PFSK-1 (cell line): Measurements from ENCODE around the gene IFITM2.

Source experiments
- FOXP2 ChIP-seq: optimal IDR thresholded peaks from 2 replicates; pipeline ENCODE3; 2011; ENCODE audit warnings: borderline replicate concordance, control low read depth, inconsistent platforms; ENCODE audit not compliant: insufficient read depth; ENCODE audit errors: extremely low read length, extremely low read depth
- POLR2AphosphoS5 ChIP-seq: IDR thresholded peaks from 2 replicates; pipeline ENCODE4 v1.6.1; 2012; ENCODE audit warnings: low read depth, mild to moderate bottlenecking, control low read depth, low read length, moderate library complexity
- REST ChIP-seq, 2 experiments: IDR thresholded peaks; 2 replicates each; pipeline versions ENCODE4 v1.6.1 to v1.8.0; 2011 to 2012; ENCODE audit warnings: low read depth in 2 of 2, low read length in 2 of 2, control low read depth in 1 of 2, inconsistent platforms in 1 of 2, mild to moderate bottlenecking in 1 of 2, moderate library complexity in 1 of 2; ENCODE audit not compliant: insufficient read depth in 1 of 2
- SIN3A ChIP-seq: IDR thresholded peaks from 2 replicates; pipeline ENCODE4 v1.6.1; 2012; ENCODE audit warnings: mild to moderate bottlenecking, low read length, moderate library complexity, borderline replicate concordance; ENCODE audit not compliant: insufficient read depth
- TAF1 ChIP-seq: IDR thresholded peaks from 2 replicates; pipeline ENCODE4 v1.6.1; 2012; ENCODE audit warnings: low read length, control low read depth, borderline replicate concordance; ENCODE audit not compliant: insufficient read depth

IFITM2 gene

GRCh38 chr11:336659-337198 is 29.1 kb downstream of the IFITM2 start:
- TF ChIP-seq SIN3A (no peak), POLR2AphosphoS5 (no peak)

- TF ChIP-seq TAF1 (no peak), FOXP2 (no peak), REST (IDR thresholded peaks at IDR 0.05; ENCODE audit: insufficient read depth in 1 of 2, low read depth in 2 of 2, low read length in 2 of 2) (no peak), POLR2AphosphoS5 (no peak), SIN3A (no peak)
These were observed 30.1 kb downstream of the IFITM2 start for GRCh38 chr11:337711-338110.

- no peak for TF ChIP-seq POLR2AphosphoS5
- TF ChIP-seq REST (IDR thresholded peaks at IDR 0.05; ENCODE audit: insufficient read depth in 1 of 2, low read depth in 2 of 2, low read length in 2 of 2) = no peak
- TF ChIP-seq TAF1 = no peak
- no peak for TF ChIP-seq FOXP2
- TF ChIP-seq SIN3A = no peak
These were observed 32.3 kb downstream of the IFITM2 start for GRCh38 chr11:339963-340362.

- TF ChIP-seq REST (IDR thresholded peaks at IDR 0.05; ENCODE audit: insufficient read depth in 1 of 2, low read depth in 2 of 2, low read length in 2 of 2) (no peak), FOXP2 (no peak), SIN3A (no peak), POLR2AphosphoS5 (no peak), TAF1 (no peak)
These were observed 33.2 kb downstream of the IFITM2 start for GRCh38 chr11:340539-341512.

- no peak for TF ChIP-seq TAF1
- no peak for TF ChIP-seq SIN3A
- no peak for TF ChIP-seq POLR2AphosphoS5
- no peak for TF ChIP-seq FOXP2
- no peak for TF ChIP-seq REST (IDR thresholded peaks at IDR 0.05; ENCODE audit: insufficient read depth in 1 of 2, low read depth in 2 of 2, low read length in 2 of 2)
These were observed 34.7 kb downstream of the IFITM2 start for GRCh38 chr11:342328-342727.
